ENCODE results near the gene MRPL22.

Gene MRPL22

GRCh38 chr5:154943527-154943926 lies 2.7 kb downstream of the MRPL22 start:
- DNase-seq (ENCODE audit: insufficient read length, low spot score), result no peak
- FAIRE-seq, result no peak
- no peak for TF ChIP-seq CTCF (IDR thresholded peaks at IDR 0.05; ENCODE audit: insufficient read depth, missing control alignments)

- TF ChIP-seq CTCF (IDR thresholded peaks at IDR 0.05; ENCODE audit: insufficient read depth, missing control alignments), result no peak
- DNase-seq (ENCODE audit: insufficient read length, low spot score), result no peak
- FAIRE-seq, result no peak
Observed at GRCh38 chr5:154944716-154945115, 3.8 kb downstream of the MRPL22 start.

- DNase-seq (ENCODE audit: insufficient read length, low spot score) (no peak), FAIRE-seq (no peak)
- TF ChIP-seq CTCF (IDR thresholded peaks at IDR 0.05; ENCODE audit: insufficient read depth, missing control alignments), result peak; percentile 58
Observed at GRCh38 chr5:154945695-154946301, 4.9 kb downstream of the MRPL22 start.

- FAIRE-seq, result no peak
- no peak for TF ChIP-seq CTCF (IDR thresholded peaks at IDR 0.05; ENCODE audit: insufficient read depth, missing control alignments)
- DNase-seq (ENCODE audit: insufficient read length, low spot score), result no peak
Observed at GRCh38 chr5:154947778-154948177, 6.9 kb downstream of the MRPL22 start.

GRCh38 chr5:154948313-154948712 lies 7.4 kb downstream of the MRPL22 start:
- DNase-seq (ENCODE audit: insufficient read length, low spot score), result no peak
- no peak for TF ChIP-seq CTCF (IDR thresholded peaks at IDR 0.05; ENCODE audit: insufficient read depth, missing control alignments)
- FAIRE-seq, result no peak

GRCh38 chr5:154949781-154950180 lies 8.9 kb downstream of the MRPL22 start:
- no peak for TF ChIP-seq CTCF (IDR thresholded peaks at IDR 0.05; ENCODE audit: insufficient read depth, missing control alignments)
- DNase-seq (ENCODE audit: insufficient read length, low spot score) (no peak), FAIRE-seq (no peak)

- FAIRE-seq, result no peak
- DNase-seq (ENCODE audit: insufficient read length, low spot score), result no peak
- no peak for TF ChIP-seq CTCF (IDR thresholded peaks at IDR 0.05; ENCODE audit: insufficient read depth, missing control alignments)
Observed at GRCh38 chr5:154956712-154957111, 15.8 kb downstream of the MRPL22 start.
